Midbrain (tissue), 1 donor: ENCODE data around the gene VRTN.

Experiments used
- DNase-seq: peaks from one replicate; lab custom pipeline; 2025; lab: John Stamatoyannopoulos, UW

VRTN gene

GRCh38 chr14:74395094-74395493, 46.8 kb downstream of the VRTN start:
- no peak for DNase-seq

- no peak for DNase-seq
These were observed 51.9 kb downstream of the VRTN start for GRCh38 chr14:74400031-74400685.

DNA sequence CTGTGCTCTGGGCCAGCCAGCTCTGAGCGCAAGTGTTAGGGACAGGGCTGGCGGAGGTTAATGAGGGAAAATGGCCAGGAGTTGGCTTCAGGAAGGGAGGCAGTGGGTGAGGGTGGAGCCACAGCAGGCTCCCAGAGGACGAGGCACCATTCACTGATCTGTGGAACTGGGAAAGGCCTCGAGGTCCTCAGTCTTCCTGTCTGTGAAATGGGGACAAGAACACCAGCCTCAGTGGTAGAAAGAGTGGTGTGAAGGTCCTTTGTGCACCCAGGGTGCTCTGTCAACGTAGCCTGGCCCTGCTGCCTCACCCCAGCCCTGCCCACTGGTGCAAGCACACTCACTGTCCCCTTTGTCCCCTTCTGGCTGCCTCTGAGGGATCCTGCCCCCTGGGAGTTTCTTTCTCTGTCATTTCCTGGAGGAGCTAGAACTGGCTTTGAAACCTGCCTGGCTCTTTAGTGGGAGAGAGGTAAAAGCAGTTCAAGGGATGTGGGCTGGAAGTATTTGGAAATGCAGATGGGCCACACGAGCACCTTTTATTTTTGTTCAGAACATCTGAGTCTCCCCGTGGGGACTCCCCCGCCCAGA, 52.7 kb downstream of the VRTN start:
- no peak for DNase-seq

DNA sequence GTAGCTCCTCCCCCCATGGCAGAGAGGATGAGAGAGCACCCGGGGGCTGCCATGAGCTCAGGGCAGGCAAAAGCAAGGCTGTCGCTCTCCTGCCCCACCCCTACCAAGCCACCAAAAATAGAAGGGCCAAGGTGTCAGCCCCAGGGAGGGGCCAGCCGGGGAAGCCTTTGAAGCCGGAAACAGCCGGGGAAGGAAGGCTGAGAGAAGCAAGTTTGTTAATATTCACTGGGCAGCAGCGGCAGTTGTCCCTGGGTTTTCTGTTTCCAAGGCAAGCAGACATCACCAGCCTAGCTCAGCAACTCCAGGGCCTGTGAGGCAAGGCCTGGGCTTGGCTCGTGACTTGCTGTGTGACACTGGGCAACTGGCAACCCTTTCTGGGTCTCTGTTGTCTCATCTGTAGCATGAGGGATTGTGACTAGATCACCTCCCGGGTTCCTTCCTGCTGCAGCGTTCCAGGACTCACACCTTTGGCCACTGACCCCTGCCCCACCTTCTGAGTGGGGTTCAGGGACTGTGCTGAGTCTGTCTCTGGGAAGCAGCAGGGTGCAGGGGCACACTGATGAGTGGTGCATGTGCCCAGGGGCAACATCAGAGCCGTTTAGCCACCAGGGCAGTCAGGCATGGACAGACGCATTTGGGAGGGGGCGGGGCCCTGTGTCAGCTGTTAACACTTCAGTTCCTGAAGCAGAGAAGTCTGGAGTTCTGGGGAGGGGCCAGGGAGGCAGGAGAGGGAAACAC, 53.4 kb downstream of the VRTN start:
- peak; percentile 19 for DNase-seq

DNA sequence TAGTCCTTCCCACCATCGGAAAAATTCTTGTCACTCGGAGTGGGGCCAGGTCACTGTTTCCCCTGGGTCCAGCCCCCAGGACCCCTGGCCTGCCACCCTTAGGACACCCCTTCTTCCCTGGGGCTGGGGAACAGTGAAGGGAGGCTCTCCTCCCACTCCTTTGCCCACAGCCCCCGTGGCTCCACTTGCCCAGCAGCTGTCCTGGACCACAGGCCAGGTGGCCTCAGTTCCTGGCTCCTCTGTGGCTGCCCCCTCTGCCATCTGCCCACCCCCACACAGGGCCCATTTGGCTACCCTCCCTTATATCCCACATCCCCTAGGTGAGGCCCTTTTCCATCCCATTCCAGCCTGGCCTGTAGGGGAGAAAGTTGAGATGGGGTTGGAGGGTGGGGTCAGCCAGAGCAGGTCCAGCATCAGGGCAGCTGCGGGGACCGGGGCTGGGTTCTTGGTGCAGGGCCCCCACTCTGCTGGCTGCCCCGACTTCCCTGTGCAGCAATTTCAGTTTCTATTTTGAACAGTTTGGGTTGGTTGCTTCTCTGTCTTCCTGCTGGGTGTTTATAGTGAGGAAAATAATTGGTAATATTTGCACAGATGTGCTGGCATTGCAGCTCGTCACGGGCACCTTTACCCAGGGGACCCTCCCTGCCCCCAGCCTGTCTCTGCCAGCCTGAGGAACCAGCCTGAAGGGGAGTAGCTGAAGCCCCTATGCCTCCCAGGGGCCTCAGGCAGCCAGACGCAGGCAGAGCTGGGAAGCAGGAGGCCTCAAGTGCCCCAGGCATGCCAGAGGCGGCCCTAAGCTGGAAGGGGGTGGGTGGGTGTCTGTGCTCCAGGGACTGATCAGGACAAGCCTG, 54.4 kb downstream of the VRTN start:
- no peak for DNase-seq

DNA sequence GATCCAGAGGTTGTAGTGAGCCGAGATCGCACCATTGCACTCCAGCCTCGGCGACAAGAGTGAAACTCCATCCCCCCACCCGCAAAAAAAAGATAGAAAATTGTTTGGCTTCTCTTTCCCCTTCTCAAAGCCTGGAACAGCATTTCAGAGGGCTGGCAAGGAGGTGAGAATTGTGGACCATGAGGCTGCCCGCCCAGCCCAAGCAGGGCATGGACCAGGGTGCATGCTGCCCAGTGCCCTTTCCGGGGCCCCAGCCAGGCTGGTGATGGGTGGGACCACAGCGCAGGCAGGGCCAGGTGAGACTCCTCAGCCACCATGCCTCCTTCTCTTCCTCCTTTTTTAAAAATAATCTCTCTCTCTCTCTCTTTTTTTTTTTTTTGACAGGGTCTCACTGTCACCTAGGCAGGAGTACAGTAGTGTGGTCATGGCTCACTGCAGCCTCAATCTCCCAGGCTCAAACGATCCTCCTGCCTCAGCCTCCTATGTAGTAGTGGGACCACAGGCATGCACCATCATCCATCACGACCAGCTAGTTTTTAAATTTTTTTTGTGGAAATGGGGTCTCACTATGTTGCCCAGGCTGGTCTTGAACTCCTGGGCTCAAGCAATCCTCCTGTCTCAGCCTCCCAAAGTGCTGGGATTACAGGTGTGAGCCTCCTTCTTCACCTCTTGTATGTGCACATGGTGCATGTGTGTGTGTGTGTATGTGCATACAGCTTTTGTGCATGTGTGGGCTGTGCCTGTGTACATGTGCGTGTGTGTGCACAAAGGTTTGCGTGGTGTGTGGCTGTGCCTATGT, 55.5 kb downstream of the VRTN start:
- DNase-seq: no peak

DNA sequence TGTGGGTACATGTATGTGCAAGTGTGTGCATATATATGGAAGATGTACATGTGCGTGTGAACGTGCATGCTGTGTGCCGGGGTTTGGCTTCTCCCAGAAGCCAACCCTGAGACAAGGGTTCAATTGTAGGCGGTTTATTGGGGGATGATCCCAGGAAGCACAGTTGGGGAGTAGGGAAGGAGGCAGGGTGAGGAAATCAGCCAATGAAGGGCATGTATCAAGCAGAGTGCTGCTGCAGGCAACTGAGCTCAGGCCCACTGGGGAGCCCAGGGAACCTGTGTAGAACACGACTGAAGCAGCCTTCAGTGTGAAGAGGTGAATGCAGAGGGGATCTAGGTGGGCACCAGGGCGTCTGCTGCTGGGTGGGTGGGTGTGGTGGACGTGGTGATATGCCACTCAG, 56.2 kb downstream of the VRTN start:
- no peak for DNase-seq

- DNase-seq: no peak
These were observed 57.4 kb downstream of the VRTN start for GRCh38 chr14:74405663-74406062.

DNA sequence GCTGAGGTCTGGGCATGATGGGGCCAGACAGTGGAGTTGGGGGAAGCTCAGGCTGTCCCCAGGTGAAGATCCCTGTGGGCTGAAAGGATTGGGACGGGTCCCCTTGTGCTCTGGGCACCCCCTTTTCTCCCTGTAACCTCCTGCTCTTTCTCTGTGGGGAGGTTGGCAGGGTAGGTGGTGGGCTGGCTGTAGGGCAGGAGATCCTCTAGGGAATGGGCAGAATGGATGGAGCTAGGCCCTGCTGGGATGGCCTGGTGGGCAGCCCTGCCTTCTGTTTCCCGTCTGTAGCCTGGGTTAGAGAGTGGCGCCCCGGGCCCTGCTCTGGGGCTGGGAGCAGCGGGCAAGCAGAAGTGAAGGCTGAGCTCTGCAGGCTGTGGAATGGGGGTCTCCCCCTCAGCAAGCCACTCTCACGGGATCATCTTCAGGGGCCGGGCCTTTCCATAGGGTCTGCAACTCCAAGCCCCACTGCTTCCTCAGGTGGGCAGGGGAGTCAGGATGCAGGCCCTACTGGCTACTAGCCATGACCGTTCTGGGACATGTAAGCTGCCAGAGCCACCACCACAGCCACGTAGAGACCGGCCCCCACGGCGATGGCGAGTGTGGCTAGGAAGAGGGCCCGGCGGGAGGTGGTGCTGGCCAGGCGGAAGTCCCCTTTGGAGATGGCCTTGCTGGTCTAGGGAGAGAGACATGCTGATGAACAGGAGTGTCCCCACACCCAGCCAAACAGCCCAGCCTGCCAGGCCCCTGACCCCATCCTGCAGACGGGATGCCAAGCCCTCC, 58.9 kb downstream of the VRTN start:
- DNase-seq: no peak

- no peak for DNase-seq
These were observed 59.5 kb downstream of the VRTN start for GRCh38 chr14:74407801-74408154.

DNA sequence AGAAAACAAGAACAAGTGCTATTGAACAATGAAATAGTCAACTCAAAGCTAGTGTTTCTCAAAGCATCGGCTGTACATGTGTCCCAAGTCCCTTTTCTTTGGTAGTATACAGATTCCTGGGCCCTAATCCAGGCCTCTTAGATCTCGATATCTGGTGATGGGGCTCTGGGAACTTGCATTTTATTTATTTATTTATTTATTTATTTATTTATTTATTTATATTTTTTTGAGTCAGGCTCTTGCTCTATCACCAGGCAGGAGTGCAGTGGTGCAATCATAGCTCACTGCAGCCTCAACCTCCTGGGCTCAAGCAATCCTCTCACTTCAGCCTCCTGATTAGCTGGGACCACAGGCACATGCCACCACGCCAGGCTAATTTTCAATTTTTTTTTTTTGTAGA, 60.6 kb downstream of the VRTN start:
- no peak for DNase-seq

GRCh38 chr14:74409441-74409840, 61.2 kb downstream of the VRTN start:
- no peak for DNase-seq
